ENCODE measurements around the gene LYG2.

DNA sequence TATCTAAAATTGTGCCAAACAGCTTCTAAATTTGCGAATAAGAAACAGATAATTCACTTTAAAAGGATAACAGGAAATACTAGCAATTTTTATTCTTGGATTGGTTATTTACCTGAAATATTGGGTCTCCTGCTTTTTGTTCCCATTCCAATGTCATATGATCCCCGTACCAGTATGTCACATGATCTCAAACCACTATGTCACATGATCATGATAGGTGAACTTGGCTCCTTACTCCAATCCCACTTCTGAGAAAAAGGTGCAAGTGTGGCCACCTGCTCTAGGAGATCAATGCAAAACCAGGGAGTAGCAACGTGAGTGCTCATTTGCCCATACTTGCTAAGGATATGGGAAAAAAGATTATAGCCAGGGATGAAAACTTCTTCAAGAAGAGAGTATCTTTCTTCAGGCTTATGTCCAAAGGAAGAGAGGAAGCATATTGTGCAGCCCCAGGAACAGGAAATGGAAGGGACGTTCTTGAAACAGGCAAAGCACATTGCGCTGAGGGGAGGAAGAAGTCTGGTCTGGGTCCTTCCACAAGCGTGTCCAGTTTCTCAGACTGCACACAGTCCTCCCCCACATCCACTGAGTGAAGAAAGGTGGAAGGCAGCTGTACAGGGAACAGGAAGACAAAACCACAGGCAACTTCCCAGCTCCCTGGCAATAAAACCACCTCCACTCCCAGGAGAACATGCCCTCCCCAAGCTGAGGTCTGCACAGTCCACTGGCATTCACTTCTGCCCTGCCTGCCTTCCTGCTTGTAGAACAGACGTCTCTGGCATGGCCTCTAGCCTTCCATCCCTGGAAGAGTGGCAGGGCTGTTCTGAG is at the start of gene LYG2:
- peak; percentile 60; the same call in 1 of the 2 replicates for TF ChIP-seq POLR2AphosphoS5 (IDR thresholded peaks at IDR 0.05; ENCODE audit: low read depth)
- TF ChIP-seq CTCF (IDR thresholded peaks at IDR 0.05; ENCODE audit: insufficient read depth, low read length), result no peak
- TF ChIP-seq, protein P1, sequence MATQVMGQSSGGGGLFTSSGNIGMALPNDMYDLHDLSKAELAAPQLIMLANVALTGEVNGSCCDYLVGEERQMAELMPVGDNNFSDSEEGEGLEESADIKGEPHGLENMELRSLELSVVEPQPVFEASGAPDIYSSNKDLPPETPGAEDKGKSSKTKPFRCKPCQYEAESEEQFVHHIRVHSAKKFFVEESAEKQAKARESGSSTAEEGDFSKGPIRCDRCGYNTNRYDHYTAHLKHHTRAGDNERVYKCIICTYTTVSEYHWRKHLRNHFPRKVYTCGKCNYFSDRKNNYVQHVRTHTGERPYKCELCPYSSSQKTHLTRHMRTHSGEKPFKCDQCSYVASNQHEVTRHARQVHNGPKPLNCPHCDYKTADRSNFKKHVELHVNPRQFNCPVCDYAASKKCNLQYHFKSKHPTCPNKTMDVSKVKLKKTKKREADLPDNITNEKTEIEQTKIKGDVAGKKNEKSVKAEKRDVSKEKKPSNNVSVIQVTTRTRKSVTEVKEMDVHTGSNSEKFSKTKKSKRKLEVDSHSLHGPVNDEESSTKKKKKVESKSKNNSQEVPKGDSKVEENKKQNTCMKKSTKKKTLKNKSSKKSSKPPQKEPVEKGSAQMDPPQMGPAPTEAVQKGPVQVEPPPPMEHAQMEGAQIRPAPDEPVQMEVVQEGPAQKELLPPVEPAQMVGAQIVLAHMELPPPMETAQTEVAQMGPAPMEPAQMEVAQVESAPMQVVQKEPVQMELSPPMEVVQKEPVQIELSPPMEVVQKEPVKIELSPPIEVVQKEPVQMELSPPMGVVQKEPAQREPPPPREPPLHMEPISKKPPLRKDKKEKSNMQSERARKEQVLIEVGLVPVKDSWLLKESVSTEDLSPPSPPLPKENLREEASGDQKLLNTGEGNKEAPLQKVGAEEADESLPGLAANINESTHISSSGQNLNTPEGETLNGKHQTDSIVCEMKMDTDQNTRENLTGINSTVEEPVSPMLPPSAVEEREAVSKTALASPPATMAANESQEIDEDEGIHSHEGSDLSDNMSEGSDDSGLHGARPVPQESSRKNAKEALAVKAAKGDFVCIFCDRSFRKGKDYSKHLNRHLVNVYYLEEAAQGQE (IDR thresholded peaks at IDR 0.05; ENCODE audit: insufficient replicate concordance, low read depth), result no peak
- peak; percentile 88 for TF ChIP-seq GABPA (IDR thresholded peaks at IDR 0.05; ENCODE audit: low read depth)

Measured in HL-60 (cell line).